ENCODE data around the gene MAP1A. TPM values are rescaled to one million over a fixed set of nuclear protein-coding genes. Genes with fewer than 3 reads are reported as not detected.

Gene MAP1A
- total RNA-seq, 1 experiment from 2014 or later = 1.9 TPM

- no TSS peak for BruUV-seq (replicated peaks)
- intact Hi-C loops (cut with micrococcal nuclease) = no loop called here
- Histone ChIP-seq H3K4me3 (replicated peaks in 1 of 2; ENCODE audit: low read depth in 1 of 2, low read length in 2 of 2) (no peak overlapping the region), H3K27ac (ENCODE audit: low read depth, low read length) (no peak overlapping the region), H3K79me2 (ENCODE audit: insufficient read depth, low read length) (no peaks in the 10 kb centered on the region), H3K4me2 (ENCODE audit: low read length) (no peak overlapping the region), H2AFZ (ENCODE audit: low read depth, low read length, poor library complexity, severe bottlenecking) (no peak overlapping the region), H3K4me1 (ENCODE audit: control insufficient read depth in 1 of 2, insufficient read depth in 2 of 2, low read length in 2 of 2) (no peaks in the 10 kb centered on the region), H3K36me3 (ENCODE audit: control insufficient read depth in 1 of 2, insufficient read depth in 2 of 2, low read length in 2 of 2) (no peaks in the 10 kb centered on the region), H3K9ac (ENCODE audit: low read length) (no peak overlapping the region), H3K9me3 (ENCODE audit: control insufficient read depth in 1 of 2, insufficient read depth in 1 of 2, low read depth in 1 of 2, low read length in 2 of 2) (no peaks in the 10 kb centered on the region), H3K27me3 (ENCODE audit: insufficient read depth, low read length) (no peaks in the 10 kb centered on the region), H3K9me2 (ENCODE audit: insufficient read depth) (no peaks in the 10 kb centered on the region), H4K20me1 (ENCODE audit: insufficient read depth) (no peaks in the 10 kb centered on the region)
- CTCF ChIA-PET = interaction anchor here (1.3 kb wide), 1 partner anchor 13 kb away, joined by 4 read pairs; no protein-coding TSS in a partner anchor
- POLR2A ChIA-PET = no interaction called here
- no peak for TF ChIP-seq CEBPB (IDR thresholded peaks at IDR 0.05; ENCODE audit: low read depth)
- TF ChIP-seq EGR1 (IDR thresholded peaks at IDR 0.05; ENCODE audit: low read depth) = no peak
- no peak for TF ChIP-seq SP1 (IDR thresholded peaks at IDR 0.05; ENCODE audit: low read depth)
- no peak for TF ChIP-seq YY1 (IDR thresholded peaks at IDR 0.05; ENCODE audit: extremely low read depth, insufficient replicate concordance, low read depth, low read length)
- TF ChIP-seq ZBTB33 (IDR thresholded peaks at IDR 0.05; ENCODE audit: extremely low read depth, insufficient replicate concordance, low read length) = no peak
- TF ChIP-seq RAD21 (IDR thresholded peaks at IDR 0.05; ENCODE audit: low read depth) = no peak
- TF ChIP-seq TCF7L2 (IDR thresholded peaks at IDR 0.05; ENCODE audit: borderline replicate concordance, extremely low read depth, insufficient read depth, insufficient read length) = no peak
- no peak for ATAC-seq
- no peak for DNase-seq (ENCODE audit: low read depth, low spot score)
- RAD21 ChIA-PET (ENCODE audit: low non-redundant PET in 1 of 2, low total read pairs in 2 of 2, uncharacterized antibody in 2 of 2, unreplicated experiment in 2 of 2) = no interaction called here
Observed at GRCh38 chr15:43527016-43527801, 9.8 kb downstream of the MAP1A start.
